Stimulated activated CD8-positive, alpha-beta memory T cell treated with anti-CD3 and anti-CD28 coated beads, Interleukin-15, amount 100 ng/mL, for 4 hours (primary cell): ENCODE data around the gene ADGB.
"Not testable (repeated sequence)": the region's sequence is repeated elsewhere in the genome, so short reads cannot be mapped to it uniquely, and the experiment has no call there.

Experiments used
- DNase-seq, 2 donors: peaks; one replicate each; pipeline ENCODE4 v3.0.0-alpha.2; 2020; ENCODE audit warnings: low read depth in 2 of 2

Gene ADGB

DNA sequence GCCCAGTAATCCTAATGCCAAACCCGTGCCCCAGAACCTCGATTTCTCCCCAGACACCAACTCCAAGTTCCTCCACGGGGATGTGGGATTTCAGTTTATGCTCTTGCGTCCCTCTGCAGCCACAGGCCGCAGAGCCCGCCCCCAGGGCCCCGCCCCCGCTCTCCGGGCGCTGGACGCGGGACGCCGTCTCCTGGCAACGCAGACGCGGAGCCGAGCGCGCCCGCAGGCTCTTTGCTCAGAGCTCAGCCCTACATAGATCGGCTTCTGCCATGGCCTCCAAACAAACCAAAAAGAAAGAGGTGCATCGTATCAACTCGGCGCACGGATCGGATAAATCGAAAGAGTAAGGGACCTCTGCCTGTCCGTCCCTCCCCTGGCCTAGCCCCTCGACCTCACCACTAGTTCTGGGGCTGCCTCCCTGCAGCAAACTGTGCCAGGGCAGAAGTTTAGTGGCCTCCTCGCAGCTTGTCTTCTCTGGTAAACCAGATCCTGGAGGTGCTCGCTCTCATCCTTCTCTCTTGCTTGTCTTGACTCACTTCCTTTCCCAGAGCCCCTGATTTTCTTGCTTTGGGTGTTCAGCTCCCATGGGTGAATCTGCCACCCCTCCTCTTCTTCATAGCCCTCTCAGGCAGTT is at the start of gene ADGB:
TSS of gene ADGB (plus strand) at position 201 of the 634 bp plus-strand sequence. CDS start at position 270, 69 bp downstream.
- DNase-seq = no peak

- DNase-seq = no peak
Observed at GRCh38 chr6:146550911-146551310, 47.9 kb upstream of the ADGB start.

DNA sequence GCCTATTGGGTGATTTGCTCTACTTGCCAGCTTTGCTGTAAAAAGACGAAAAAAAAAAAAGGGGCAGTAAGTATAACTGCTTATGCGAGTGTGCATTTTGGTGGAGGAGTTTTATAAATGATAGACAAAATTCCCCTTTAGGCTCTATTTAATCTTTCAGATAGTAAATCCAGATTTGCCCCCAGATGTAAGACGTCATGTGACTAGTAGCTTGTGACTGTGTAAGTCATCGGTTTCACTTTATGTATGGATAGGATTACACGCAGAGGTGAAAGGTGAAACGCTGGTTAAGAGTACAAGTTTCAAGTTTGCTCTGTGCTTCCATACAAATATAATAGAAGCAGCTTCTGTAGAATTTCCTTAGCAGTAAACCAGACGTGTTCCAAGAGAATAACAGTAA is 47.2 kb upstream of the ADGB start:
- no peak for DNase-seq

DNA sequence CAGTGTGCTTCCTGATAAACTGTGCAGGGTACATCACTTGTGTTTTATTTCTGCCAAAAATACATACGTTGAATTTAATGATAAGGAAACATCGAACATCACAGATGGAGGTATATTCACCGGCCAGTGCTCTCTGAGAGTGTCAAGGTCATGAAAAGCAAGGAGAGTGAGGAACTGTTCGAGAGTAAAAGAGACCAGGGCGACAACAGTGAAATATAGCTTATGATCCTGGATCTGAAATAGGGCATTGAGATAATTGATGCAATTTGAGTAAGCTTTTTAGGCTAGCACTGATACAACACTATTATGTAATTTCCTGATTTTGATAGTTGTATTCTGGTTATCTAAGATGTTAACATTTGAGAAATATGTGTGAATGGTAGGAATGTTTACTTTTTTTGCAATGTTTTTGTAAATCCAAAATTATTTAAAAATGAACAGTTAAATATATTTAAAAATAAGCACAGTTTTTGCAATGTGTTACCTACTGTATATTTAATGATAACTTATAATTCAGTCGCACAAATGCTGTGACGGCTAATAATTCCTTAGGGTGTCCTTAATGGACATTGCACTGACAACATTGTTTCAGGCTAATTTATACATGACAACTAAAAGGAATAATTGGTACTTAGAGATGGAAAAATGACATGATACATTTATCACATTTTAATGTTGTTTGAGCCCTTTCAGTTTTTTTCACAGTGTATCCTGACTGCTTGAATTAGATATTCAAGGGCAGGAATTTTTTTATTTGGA is 45.2 kb upstream of the ADGB start:
- no peak for DNase-seq

- DNase-seq = no peak
Observed at GRCh38 chr6:146560607-146561006, 38.2 kb upstream of the ADGB start.

DNA sequence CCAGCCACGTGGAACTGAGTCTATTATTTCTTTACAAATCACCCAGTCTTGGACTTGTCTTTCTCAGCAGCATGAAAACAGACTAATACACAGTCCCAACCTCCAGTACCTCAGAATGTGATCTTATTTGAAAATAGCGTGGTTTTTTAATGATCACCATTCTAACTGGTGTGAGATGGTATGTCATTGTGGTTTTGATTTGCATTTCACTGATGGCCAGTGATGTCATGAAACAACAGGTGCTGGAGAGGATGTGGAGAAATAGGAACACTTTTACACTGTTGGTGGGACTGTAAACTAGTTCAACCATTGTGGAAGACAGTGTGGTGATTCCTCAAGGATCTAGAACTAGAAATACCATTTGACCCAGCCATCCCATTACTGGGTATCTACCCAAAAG is 32.1 kb upstream of the ADGB start:
- DNase-seq = not testable (repeated sequence)

DNA sequence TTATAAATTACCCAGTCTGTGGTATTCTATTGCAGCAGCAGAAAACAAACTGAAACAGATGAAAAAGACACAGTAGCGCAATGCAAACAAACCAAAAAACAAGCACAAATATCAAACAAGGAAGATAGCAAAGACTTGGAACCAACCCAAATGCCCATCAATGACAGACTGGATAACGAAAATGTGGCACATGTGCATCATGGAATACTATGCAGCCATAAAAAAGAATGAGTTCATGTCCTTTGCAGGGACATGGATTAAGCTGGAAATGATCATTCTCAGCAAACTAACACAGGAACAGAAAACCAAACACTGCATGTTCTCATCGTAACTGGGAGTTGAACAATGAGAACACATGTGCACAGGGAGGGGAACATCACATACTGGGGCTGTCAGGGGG is 30.2 kb upstream of the ADGB start:
- not testable (repeated sequence) for DNase-seq

- DNase-seq = no peak
Observed at GRCh38 chr6:146574211-146574610, 24.6 kb upstream of the ADGB start.

DNA sequence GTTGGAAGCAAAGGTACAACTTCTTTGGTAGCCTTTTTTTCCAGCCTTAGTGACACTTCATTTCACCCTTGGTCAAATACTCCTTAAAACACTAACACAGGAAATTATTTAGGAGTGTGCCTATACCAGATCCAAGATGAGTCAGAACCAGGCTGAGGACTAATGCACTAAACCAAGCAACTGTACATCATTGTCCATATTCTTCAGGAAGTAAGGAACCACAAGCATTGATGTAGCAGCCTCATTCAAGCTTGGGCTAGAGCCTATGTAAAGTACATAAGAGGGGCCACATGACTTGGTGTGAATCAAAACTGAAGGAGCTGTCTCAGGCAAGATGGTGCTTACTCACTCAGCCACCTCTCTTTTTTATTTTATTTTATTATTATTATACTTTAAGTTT is 20.7 kb upstream of the ADGB start:
- no peak for DNase-seq

DNA sequence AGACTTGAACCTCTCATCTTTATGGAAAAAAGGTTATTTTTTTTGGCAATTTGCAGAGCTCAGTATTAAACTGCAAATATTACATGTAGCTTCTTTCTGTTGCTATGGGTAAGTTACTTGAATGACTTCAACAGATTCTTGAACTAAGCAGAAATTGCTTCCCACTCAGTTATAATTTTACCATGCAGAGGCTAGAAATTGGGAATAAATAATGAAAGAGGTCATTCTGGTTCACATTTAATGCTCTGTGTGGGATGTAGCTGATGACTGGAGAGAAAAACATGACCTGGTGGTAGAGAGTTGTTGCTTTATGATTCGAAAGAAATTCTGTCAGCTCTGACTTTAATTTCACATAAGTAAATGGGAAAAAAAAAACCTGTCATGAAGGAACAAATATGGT is 16.8 kb upstream of the ADGB start:
- DNase-seq = no peak

- no peak for DNase-seq
Observed at GRCh38 chr6:146582857-146583256, 15.9 kb upstream of the ADGB start.

DNA sequence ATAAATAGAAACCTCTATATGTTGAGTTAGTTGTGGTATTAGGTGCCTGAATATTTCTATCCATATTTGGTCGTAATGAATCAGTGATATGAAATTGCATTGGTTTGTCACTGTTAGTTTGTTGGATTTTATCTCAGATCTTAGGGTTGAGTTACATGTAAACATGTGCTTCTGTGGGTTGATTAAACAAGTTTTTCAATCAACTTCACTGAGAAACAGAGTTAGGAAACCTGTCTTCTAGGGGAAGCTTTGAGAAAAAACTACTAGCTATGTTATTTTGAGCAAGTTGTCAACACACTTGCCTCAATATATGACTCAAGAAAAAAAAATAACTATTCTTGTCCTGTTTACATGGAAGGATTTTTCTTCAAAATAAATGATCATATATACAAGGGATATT is 14.8 kb upstream of the ADGB start:
- DNase-seq = no peak

GRCh38 chr6:146587459-146587858 is 11.3 kb upstream of the ADGB start:
- no peak for DNase-seq

GRCh38 chr6:146590492-146590891 is 8.3 kb upstream of the ADGB start:
- no peak for DNase-seq

GRCh38 chr6:146592451-146592850 is 6.3 kb upstream of the ADGB start:
- DNase-seq = no peak

GRCh38 chr6:146593986-146594385 is 4.8 kb upstream of the ADGB start:
- no peak for DNase-seq

DNA sequence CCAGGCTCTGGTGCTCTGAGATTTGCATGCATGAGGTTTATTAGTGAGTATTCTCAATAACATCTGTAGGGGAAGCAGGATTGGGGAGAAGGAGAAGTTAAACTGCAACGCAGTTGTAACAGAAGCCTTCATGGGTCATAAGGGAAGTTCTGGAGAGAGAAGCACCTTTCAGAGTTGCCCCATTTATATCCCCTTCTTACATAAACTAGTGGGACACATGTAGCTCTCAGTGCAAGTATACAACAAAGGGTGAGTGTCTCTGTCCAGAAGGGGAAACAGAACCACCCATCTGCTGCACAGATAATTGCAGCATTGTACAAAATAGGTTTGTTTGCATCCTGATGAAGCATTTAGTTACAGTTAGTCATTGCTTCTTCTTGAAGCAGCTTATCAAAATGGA is 4.3 kb upstream of the ADGB start:
- no peak for DNase-seq

DNA sequence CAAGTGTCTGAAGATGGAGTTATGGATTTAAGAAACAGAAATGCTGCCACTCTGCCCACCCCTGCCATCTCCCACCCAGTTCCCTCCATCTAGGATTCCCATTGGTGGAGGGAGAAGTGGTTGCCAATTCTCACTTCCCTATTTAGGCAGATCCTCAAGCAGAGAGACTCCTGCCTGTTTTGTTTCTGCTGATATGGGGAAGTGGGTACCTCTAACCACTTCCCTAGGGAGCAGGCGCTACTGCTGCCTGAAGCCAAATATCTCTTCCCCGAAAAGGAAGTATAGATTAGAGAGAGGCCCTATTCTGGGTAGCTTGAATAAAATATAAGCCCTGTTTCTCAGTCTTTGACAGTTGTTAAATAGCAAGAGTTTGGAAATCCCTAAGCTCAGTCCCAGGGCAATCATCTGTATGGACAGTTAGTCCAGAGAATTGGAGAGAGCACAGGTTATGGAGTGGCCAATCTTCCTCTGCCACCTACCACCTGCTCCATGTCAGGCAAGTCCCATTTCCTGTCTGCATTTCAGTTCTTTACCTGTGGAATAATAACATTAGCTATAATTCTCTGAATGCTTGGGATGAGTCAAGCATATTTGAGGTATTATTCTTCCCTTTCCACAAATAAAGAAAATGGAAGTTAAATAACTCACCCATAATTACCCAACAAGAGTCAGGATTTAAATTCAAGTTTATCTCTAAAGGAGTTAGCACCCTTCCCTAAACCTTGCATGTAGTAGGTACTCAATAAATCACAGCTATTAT is 2.6 kb upstream of the ADGB start:
- DNase-seq = no peak

DNA sequence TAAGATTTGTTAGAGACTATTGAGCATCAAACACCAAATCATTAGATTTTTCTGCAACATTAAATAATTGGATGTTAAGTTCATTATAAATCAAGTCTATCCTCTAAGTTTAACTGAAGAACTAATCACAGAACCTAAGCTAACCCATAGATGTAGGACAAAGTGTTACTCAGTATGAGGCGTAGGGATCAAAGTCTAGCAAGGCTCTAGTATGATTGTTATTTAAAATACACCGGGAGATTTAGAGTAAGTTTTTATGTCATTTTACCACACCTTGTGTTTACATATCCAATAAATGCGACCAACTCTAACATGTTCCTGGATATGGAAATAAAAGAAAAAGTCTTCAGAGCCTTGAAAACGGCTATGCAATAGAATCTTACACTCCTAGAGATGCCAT is 2.6 kb downstream of the ADGB start:
- no peak for DNase-seq

GRCh38 chr6:146602526-146602925 is 3.8 kb downstream of the ADGB start:
- no peak for DNase-seq

- no peak for DNase-seq
Observed at GRCh38 chr6:146613947-146614346, 15.2 kb downstream of the ADGB start.

DNA sequence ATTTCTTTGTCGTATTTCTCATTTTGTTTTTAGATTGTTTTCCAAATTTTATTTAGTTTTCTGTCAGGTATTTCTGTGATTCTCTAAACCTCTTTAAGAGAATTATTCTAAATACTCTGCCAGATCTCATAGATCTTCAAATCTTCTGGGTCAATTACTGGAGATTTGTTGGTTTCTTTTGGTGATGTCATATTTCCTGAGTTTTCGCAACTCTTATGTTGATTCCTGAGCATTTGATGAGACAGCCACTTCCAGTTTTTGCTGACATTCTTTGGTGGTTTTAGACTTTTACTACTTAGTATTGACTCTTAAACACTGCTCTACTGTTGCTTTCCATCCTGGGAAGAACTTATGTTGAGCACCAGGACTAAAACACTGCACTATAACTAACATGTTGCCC is 21.9 kb downstream of the ADGB start:
- DNase-seq = no peak

DNA sequence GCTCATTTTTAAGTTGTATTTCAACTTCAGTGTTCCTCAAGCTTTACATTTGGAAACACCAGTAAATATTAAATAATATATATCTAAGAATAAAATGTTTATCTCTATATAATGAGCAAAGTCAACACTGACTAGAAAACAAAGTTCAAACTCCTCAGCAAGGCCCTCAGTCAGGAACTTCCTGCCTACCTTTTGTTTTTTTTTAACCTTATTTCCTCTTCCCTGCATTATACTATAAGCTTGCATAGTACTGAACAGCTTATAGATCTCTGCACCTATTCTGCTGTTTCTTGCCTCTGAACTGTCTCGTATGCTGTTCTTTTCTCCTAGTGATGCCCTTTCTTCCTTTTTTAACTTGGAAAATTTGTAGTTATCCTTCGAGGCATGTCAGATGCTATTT is 29.6 kb downstream of the ADGB start:
- no peak for DNase-seq
